ENCODE results near the gene AKAP12. TPM values are rescaled to one million over a fixed set of nuclear protein-coding genes. Genes with fewer than 3 reads are reported as not detected.

Gene AKAP12
- total RNA-seq, 1 donor from 2014 or later, result 46.6 TPM

GRCh38 chr6:151293688-151294016, 53.9 kb downstream of the AKAP12 start:
- Mint-ChIP-seq H3K27me3 (ENCODE audit: low read depth) (no peaks in the 10 kb centered on the region), H3K36me3 (ENCODE audit: low read depth) (no peaks in the 10 kb centered on the region), H3K27ac (ENCODE audit: unreplicated experiment) (no peak overlapping the region), H3K9me3 (no peaks in the 10 kb centered on the region), H3K4me3 (no peak overlapping the region), H3K4me1 (peaks cover 29% of the 10 kb centered on the region)
- TF ChIP-seq CTCF (conservative IDR thresholded peaks at IDR 0.05), result no peak
- DNase-seq (ENCODE audit: low read depth, low spot score), result no peak

GRCh38 chr6:151294561-151295101, 54.9 kb downstream of the AKAP12 start:
- Mint-ChIP-seq H3K9me3 (no peaks in the 10 kb centered on the region), H3K27ac (ENCODE audit: unreplicated experiment) (no peak overlapping the region), H3K4me1 (peaks cover 26% of the 10 kb centered on the region), H3K4me3 (no peak overlapping the region), H3K36me3 (ENCODE audit: low read depth) (no peaks in the 10 kb centered on the region), H3K27me3 (ENCODE audit: low read depth) (no peaks in the 10 kb centered on the region)
- no peak for TF ChIP-seq CTCF (conservative IDR thresholded peaks at IDR 0.05)
- DNase-seq (ENCODE audit: low read depth, low spot score), result no peak

GRCh38 chr6:151297886-151298285, 58.1 kb downstream of the AKAP12 start:
- H3K4me3 Mint-ChIP-seq, result no peak overlapping the region
- peaks cover 2% of the 10 kb centered on the region for H3K36me3 Mint-ChIP-seq (ENCODE audit: low read depth)
- peaks cover 5% of the 10 kb centered on the region for H3K4me1 Mint-ChIP-seq
- H3K27me3 Mint-ChIP-seq (ENCODE audit: low read depth), result no peaks in the 10 kb centered on the region
- no peak overlapping the region for H3K27ac Mint-ChIP-seq (ENCODE audit: unreplicated experiment)
- DNase-seq (ENCODE audit: low read depth, low spot score), result no peak
- H3K9me3 Mint-ChIP-seq, result no peaks in the 10 kb centered on the region
- no peak for TF ChIP-seq CTCF (conservative IDR thresholded peaks at IDR 0.05)

- TF ChIP-seq CTCF (conservative IDR thresholded peaks at IDR 0.05), result no peak
- no peak overlapping the region for H3K27ac Mint-ChIP-seq (ENCODE audit: unreplicated experiment)
Observed at GRCh38 chr6:151299011-151299410, 59.2 kb downstream of the AKAP12 start.

GRCh38 chr6:151300267-151300991, 60.7 kb downstream of the AKAP12 start:
- H3K27ac Mint-ChIP-seq (ENCODE audit: unreplicated experiment), result no peak overlapping the region

More at GRCh38 chr6:151299011-151299410, 59.2 kb downstream of the AKAP12 start:
- Mint-ChIP-seq H3K36me3 (ENCODE audit: low read depth) (peaks cover 2% of the 10 kb centered on the region), H3K4me3 (no peak overlapping the region), H3K27me3 (ENCODE audit: low read depth) (no peaks in the 10 kb centered on the region), H3K4me1 (no peaks in the 10 kb centered on the region), H3K9me3 (no peaks in the 10 kb centered on the region)
- DNase-seq (ENCODE audit: low read depth, low spot score), result no peak

More at GRCh38 chr6:151300267-151300991, 60.7 kb downstream of the AKAP12 start:
- no peak for DNase-seq (ENCODE audit: low read depth, low spot score)
- Mint-ChIP-seq H3K9me3 (no peaks in the 10 kb centered on the region), H3K4me3 (no peak overlapping the region), H3K36me3 (ENCODE audit: low read depth) (peaks cover 2% of the 10 kb centered on the region), H3K4me1 (peaks cover 8% of the 10 kb centered on the region), H3K27me3 (ENCODE audit: low read depth) (no peaks in the 10 kb centered on the region)
- TF ChIP-seq CTCF (conservative IDR thresholded peaks at IDR 0.05), result no peak

Measured in neural crest cell (in vitro differentiated cells).